ENCODE measurements around the gene CTBP1. TPM values are rescaled to one million over a fixed set of nuclear protein-coding genes. Genes with fewer than 3 reads are reported as not detected.

The CTBP1 gene
- total and polyA plus RNA-seq, 9 of the 15 experiments (the other 6 are each of a cell fraction or from before 2014, with no cell fraction given) = 14.5 to 162 (median 68.2) TPM

GRCh38 chr4:1175635-1176229 lies 73.2 kb downstream of the CTBP1 start:
- H3K9ac ChIP-seq (ENCODE audit: insufficient read depth in 1 of 2, low read depth in 2 of 2, low read length in 2 of 2) = 0 out of 4 replicates have a peak overlapping the region, but pooled peaks of 1 of the 2 experiments have one; percentile 28
- in situ Hi-C loops (cut with MboI) = no loop called here
- intact Hi-C loops (cut with micrococcal nuclease) = no loop called here
- FAIRE-seq = no peak
- no peak overlapping the region for H3K4me3 ChIP-seq
- no peak overlapping the region; the same call in 2 of the 3 replicates for H3K27ac ChIP-seq (ENCODE audit: extremely low read depth, low read depth, low read length)
- H3K4me1 ChIP-seq (replicated peaks in 1 of 2; ENCODE audit: control insufficient read depth in 2 of 2, insufficient read depth in 2 of 2, low read length in 2 of 2) = peaks cover 9 to 48% of the 10 kb centered on the region in 2 experiments; a peak in 4 of 5 replicates
- H3K9me3 ChIP-seq (replicated peaks; ENCODE audit: control insufficient read depth, insufficient read depth, low read depth, low read length) = peaks cover 5% of the 10 kb centered on the region
- ChIA-PET CTCF (ENCODE audit: low intra/inter-chr PET ratio) (no interaction called here), POLR2A (interaction anchor here (0.8 kb wide), 1 partner anchor 18 kb away, joined by 3 read pairs; no protein-coding TSS in a partner anchor)
- no peak for DNase-seq (ENCODE audit: extremely low read depth in 1 of 4, low spot score in 3 of 4)
- 0 out of 2 replicates have a peak, but pooled peaks have one; percentile 15 for TF ChIP-seq ZBTB7A (IDR thresholded peaks at IDR 0.05; ENCODE audit: borderline replicate concordance, control insufficient read depth, low read depth, low read length)
- TF ChIP-seq ZFP30 (CRISPR knock-in tag; IDR thresholded peaks at IDR 0.05; ENCODE audit: borderline replicate concordance) = no peak
- peak; percentile 55 for TF ChIP-seq PRDM10 (IDR thresholded peaks at IDR 0.05; ENCODE audit: partially characterized antibody)
- H3K9me1 ChIP-seq (ENCODE audit: control insufficient read depth, insufficient read depth, low read length) = no peaks in the 10 kb centered on the region
- H4K20me1 ChIP-seq (replicated peaks; ENCODE audit: control insufficient read depth, insufficient read depth, low read length) = no peaks in the 10 kb centered on the region
- no peak for ATAC-seq
- no TSS peak for BruUV-seq (replicated peaks)
- H2AFZ ChIP-seq (ENCODE audit: low read depth, low read length) = no peak overlapping the region
- 41% methylated on average over 5 of the region's 7 CpGs for WGBS (ENCODE audit: insufficient coverage, low coverage, missing lambda C conversion rate)
- no peaks in the 10 kb centered on the region for H3K27me3 ChIP-seq (ENCODE audit: control insufficient read depth in 2 of 2, insufficient read depth in 2 of 2, low read length in 2 of 2)
- no peak overlapping the region for H3K4me2 ChIP-seq (ENCODE audit: insufficient read depth, low read length)
- H3K79me2 ChIP-seq (ENCODE audit: control insufficient read depth, insufficient read depth, low read length) = no peaks in the 10 kb centered on the region
- H3K36me3 ChIP-seq (ENCODE audit: control insufficient read depth, insufficient read depth, low read length) = no peaks in the 10 kb centered on the region

Measured in K562 (cell line).